Sigmoid colon (tissue), 7 donors: ENCODE results near the gene SULT2B1. TPM values are rescaled to one million over a fixed set of nuclear protein-coding genes. Genes with fewer than 3 reads are reported as not detected.

ENCODE experiments used
- DNase-seq: peaks from one replicate; pipeline ENCODE4 v3.0.0-alpha.2; 2019
- H3K27ac ChIP-seq, 4 donors: fragments of 200-600 bp; sonication (generic); one replicate each; pipeline ENCODE4 v1.5.1; 2016 to 2019; ENCODE audit warnings: mild to moderate bottlenecking in 1 of 4
- H3K27me3 ChIP-seq, 3 donors: fragments of 200-600 bp; sonication (generic); one replicate each; pipeline ENCODE4 v1.5.1; 2019; ENCODE audit warnings: mild to moderate bottlenecking in 1 of 3
- H3K36me3 ChIP-seq, 4 donors: fragments of 200-600 bp; sonication (generic); one replicate each; pipeline ENCODE4 v1.5.1; 2016 to 2019
- H3K4me1 ChIP-seq, 4 donors: fragments of 200-600 bp; sonication (generic); one replicate each; pipeline ENCODE4 v1.5.1; 2017 to 2019
- H3K4me3 ChIP-seq, 4 donors: fragments of 200-600 bp; sonication (generic); one replicate each; pipeline ENCODE4 v1.5.1; 2017 to 2019; ENCODE audit warnings: mild to moderate bottlenecking in 2 of 4, moderate library complexity in 1 of 4
- H3K9me3 ChIP-seq, 4 donors: fragments of 200-600 bp in 3 of 4; sonication (generic) in 3 of 4; one replicate each; pipeline versions ENCODE4 v1.5.1 to v1.6.1; 2013 to 2019
- EP300 ChIP-seq, 4 donors: sonication (generic); formaldehyde crosslinking; IDR thresholded peaks; one replicate each; pipeline ENCODE4 v1.6.1; 2017; ENCODE audit warnings: antibody characterized with exemption in 4 of 4
- POLR2A ChIP-seq, 2 donors: fragments of 450-650 bp; IDR thresholded peaks; one replicate each; pipeline ENCODE4 v1.6.1; 2016; ENCODE audit warnings: antibody characterized with exemption in 2 of 2, mild to moderate bottlenecking in 2 of 2, moderate library complexity in 2 of 2
- POLR2AphosphoS5 ChIP-seq, 4 donors: sonication (generic); formaldehyde crosslinking; IDR thresholded peaks; one replicate each; pipeline ENCODE4 v1.6.1; 2017; ENCODE audit warnings: antibody characterized with exemption in 4 of 4
- WGBS, 2 donors: extraction: QIAGEN DNeasy Blood & Tissue Kit; methylation state at CpG; one replicate each; pipeline ENCODE4 v1.1.7; 2013; 5-methylcytosine and 5-hydroxymethylcytosine counted together
- intact Hi-C: fragments of 100-400 bp; cut with DNase I; formaldehyde crosslinking; loops from one replicate; pipeline ENCODE4 v1.15.1; 2023
- polyA plus RNA-seq, 3 donors: library from polyadenylated mRNA; stranded (reverse); fragments of 200-250 nt; gene quantifications; one replicate each; pipeline ENCODE4 v1.2.3, GENCODE V29; 2013
- total RNA-seq, 4 donors: library from RNA; depleted of rRNA; stranded (reverse); fragments of >200 nt; gene quantifications; one replicate each; pipeline ENCODE4 v1.1.0, GENCODE V29; 2016
- TF ChIP-seq, protein P1 (sequence below), 4 experiments: fragments of 450-650 bp in 3 of 4; fragments of 200-600 bp in 1 of 4; IDR thresholded peaks; one replicate each; pipeline ENCODE4 v1.5.1; 2016 to 2019; ENCODE audit warnings: antibody characterized with exemption in 4 of 4, mild to moderate bottlenecking in 3 of 4, moderate library complexity in 2 of 4
- donor health status: healthy with polysubstance abuse.
- donor health status: Bipolar disorder and iron deficiency.
- donor health status: healthy.

The SULT2B1 gene
- total and polyA plus RNA-seq, 7 donors, result 0.82 to 2.8 (median 1.8) TPM; not detected in 3

- H3K27ac ChIP-seq, result no peak overlapping the region
- intact Hi-C loops, result no loop called here
- no peak for DNase-seq
- H3K4me3 ChIP-seq, result no peak overlapping the region
- TF ChIP-seq POLR2A (IDR thresholded peaks at IDR 0.05) (no peak), POLR2AphosphoS5 (IDR thresholded peaks at IDR 0.05) (no peak), EP300 (IDR thresholded peaks at IDR 0.05) (no peak)
- TF ChIP-seq, protein P1, sequence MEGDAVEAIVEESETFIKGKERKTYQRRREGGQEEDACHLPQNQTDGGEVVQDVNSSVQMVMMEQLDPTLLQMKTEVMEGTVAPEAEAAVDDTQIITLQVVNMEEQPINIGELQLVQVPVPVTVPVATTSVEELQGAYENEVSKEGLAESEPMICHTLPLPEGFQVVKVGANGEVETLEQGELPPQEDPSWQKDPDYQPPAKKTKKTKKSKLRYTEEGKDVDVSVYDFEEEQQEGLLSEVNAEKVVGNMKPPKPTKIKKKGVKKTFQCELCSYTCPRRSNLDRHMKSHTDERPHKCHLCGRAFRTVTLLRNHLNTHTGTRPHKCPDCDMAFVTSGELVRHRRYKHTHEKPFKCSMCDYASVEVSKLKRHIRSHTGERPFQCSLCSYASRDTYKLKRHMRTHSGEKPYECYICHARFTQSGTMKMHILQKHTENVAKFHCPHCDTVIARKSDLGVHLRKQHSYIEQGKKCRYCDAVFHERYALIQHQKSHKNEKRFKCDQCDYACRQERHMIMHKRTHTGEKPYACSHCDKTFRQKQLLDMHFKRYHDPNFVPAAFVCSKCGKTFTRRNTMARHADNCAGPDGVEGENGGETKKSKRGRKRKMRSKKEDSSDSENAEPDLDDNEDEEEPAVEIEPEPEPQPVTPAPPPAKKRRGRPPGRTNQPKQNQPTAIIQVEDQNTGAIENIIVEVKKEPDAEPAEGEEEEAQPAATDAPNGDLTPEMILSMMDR (IDR thresholded peaks at IDR 0.05), result no peak
- peaks cover 0 to 29% (median 11%) of the 10 kb centered on the region in 3 donors for H3K27me3 ChIP-seq
- H3K9me3 ChIP-seq, result no peaks in the 10 kb centered on the region
- H3K4me1 ChIP-seq, result no peaks in the 10 kb centered on the region
- 43 to 71% methylated on average over 25 of the region's 25 CpGs for WGBS, 2 donors
- no peaks in the 10 kb centered on the region for H3K36me3 ChIP-seq
These were observed 6.9 kb upstream of the SULT2B1 start for GRCh38 chr19:48544856-48545750.

DNA sequence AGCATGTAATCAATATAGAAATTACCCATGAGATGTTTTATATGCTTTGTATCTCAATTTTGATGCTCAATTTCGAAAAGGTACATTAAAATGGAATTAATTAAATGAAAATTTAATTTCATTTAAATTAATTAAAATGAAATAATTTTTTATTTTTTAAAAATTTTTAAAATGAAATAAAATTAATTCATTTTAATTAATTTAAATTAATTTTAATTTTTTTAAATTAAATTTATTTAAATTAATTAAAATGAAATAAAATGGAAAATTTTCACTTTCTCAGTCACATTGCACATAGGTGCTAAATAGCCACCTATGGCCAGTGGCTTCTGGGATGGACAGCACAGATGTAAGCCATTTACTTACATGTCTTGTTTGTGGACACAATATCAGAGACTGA, 4.2 kb upstream of the SULT2B1 start:
- no peak overlapping the region for H3K4me3 ChIP-seq
- H3K27me3 ChIP-seq, result peaks cover 0 to 29% (median 11%) of the 10 kb centered on the region in 3 donors
- no peaks in the 10 kb centered on the region for H3K36me3 ChIP-seq
- 72 to 79% methylated on average over 1 of the region's 1 CpG for WGBS, 2 donors
- H3K4me1 ChIP-seq, result no peaks in the 10 kb centered on the region
- intact Hi-C loops, result no loop called here
- no peaks in the 10 kb centered on the region for H3K9me3 ChIP-seq
- DNase-seq, result no peak
- H3K27ac ChIP-seq, result no peak overlapping the region
- TF ChIP-seq, protein P1 (IDR thresholded peaks at IDR 0.05), result no peak
- TF ChIP-seq POLR2AphosphoS5 (IDR thresholded peaks at IDR 0.05) (no peak), POLR2A (IDR thresholded peaks at IDR 0.05) (no peak), EP300 (IDR thresholded peaks at IDR 0.05) (no peak)

DNA sequence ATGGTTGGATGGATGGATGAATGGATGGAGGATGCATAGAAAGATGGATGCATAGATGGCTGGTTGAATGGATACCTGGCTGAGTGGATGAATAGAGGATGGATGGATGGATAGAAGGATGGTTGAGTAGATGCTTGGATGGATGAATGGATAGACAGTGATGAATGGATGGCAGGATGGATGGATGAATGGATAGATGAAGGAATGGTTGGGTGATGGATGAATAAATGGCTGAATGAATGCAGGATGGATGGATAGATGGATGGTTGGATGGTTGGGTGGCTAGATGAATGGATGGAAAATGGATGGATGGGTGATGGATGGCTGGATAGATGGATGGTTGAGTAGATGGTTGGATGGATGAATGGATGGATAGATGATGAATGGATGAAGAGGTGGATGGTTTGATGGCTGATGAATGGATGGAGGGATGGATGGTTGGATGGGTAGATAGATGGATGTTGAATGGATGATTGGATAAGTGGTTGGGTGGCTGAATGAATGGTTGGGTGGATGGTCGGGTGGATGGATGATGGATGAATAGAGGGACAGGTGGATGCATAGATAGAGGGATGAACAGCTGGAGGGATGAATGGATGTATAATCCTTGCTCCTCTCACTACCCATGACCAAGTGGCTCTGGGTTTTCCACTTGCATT, 3.6 kb upstream of the SULT2B1 start:
- TF ChIP-seq EP300 (IDR thresholded peaks at IDR 0.05), result no peak
- TF ChIP-seq POLR2AphosphoS5 (IDR thresholded peaks at IDR 0.05), result no peak
- TF ChIP-seq POLR2A (IDR thresholded peaks at IDR 0.05), result no peak
- TF ChIP-seq, protein P1 (IDR thresholded peaks at IDR 0.05), result no peak

GRCh38 chr19:48549380-48549779, 2.6 kb upstream of the SULT2B1 start:
- Histone ChIP-seq H3K4me1 (no peaks in the 10 kb centered on the region), H3K27ac (no peak overlapping the region), H3K36me3 (no peaks in the 10 kb centered on the region), H3K27me3 (peaks cover 0 to 29% (median 11%) of the 10 kb centered on the region in 3 donors), H3K4me3 (no peak overlapping the region), H3K9me3 (no peaks in the 10 kb centered on the region)
- DNase-seq, result no peak
- TF ChIP-seq, protein P1 (IDR thresholded peaks at IDR 0.05), result no peak
- TF ChIP-seq POLR2A (IDR thresholded peaks at IDR 0.05), result no peak
- no peak for TF ChIP-seq POLR2AphosphoS5 (IDR thresholded peaks at IDR 0.05)
- TF ChIP-seq EP300 (IDR thresholded peaks at IDR 0.05), result no peak
- WGBS, 2 donors, result 73 to 78% methylated on average over 5 of the region's 5 CpGs
- intact Hi-C loops, result no loop called here

More for the DNA sequence above, 3.6 kb upstream of the SULT2B1 start:
- WGBS, 2 donors, result 92 to 93% methylated on average over 1 of the region's 1 CpG
- H3K27me3 ChIP-seq, result peaks cover 0 to 29% (median 11%) of the 10 kb centered on the region in 3 donors
- no peak for DNase-seq
- intact Hi-C loops, result no loop called here
- no peaks in the 10 kb centered on the region for H3K36me3 ChIP-seq
- no peaks in the 10 kb centered on the region for H3K4me1 ChIP-seq
- no peak overlapping the region for H3K27ac ChIP-seq
- H3K4me3 ChIP-seq, result no peak overlapping the region
- H3K9me3 ChIP-seq, result no peaks in the 10 kb centered on the region
